ENCODE data around the gene METTL16. TPM values are rescaled to one million over a fixed set of nuclear protein-coding genes. Genes with fewer than 3 reads are reported as not detected.

METTL16 gene
- total RNA-seq, 1 experiment from 2014 or later, result 54.1 TPM

DNA sequence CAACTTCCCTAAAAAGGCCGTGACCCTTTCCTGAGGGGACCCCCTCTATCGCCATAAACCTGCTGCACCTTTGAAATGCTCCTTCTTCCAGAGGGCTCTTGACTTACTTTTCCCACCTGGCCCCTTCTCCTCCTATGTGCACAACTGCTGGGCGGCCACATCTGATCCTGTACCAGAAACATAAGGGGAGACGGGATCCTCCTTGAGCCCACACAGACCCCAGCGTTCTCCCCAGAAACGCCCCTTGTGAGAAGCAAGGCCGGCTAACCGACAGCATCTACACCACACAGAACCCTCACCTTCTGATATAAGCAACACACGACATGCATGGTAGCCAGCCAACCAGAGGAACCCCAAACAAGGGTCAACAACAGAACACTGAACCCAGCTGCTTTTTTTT, 96.6 kb downstream of the METTL16 start (continued):
- TF ChIP-seq, protein P1, sequence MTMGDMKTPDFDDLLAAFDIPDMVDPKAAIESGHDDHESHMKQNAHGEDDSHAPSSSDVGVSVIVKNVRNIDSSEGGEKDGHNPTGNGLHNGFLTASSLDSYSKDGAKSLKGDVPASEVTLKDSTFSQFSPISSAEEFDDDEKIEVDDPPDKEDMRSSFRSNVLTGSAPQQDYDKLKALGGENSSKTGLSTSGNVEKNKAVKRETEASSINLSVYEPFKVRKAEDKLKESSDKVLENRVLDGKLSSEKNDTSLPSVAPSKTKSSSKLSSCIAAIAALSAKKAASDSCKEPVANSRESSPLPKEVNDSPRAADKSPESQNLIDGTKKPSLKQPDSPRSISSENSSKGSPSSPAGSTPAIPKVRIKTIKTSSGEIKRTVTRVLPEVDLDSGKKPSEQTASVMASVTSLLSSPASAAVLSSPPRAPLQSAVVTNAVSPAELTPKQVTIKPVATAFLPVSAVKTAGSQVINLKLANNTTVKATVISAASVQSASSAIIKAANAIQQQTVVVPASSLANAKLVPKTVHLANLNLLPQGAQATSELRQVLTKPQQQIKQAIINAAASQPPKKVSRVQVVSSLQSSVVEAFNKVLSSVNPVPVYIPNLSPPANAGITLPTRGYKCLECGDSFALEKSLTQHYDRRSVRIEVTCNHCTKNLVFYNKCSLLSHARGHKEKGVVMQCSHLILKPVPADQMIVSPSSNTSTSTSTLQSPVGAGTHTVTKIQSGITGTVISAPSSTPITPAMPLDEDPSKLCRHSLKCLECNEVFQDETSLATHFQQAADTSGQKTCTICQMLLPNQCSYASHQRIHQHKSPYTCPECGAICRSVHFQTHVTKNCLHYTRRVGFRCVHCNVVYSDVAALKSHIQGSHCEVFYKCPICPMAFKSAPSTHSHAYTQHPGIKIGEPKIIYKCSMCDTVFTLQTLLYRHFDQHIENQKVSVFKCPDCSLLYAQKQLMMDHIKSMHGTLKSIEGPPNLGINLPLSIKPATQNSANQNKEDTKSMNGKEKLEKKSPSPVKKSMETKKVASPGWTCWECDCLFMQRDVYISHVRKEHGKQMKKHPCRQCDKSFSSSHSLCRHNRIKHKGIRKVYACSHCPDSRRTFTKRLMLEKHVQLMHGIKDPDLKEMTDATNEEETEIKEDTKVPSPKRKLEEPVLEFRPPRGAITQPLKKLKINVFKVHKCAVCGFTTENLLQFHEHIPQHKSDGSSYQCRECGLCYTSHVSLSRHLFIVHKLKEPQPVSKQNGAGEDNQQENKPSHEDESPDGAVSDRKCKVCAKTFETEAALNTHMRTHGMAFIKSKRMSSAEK (CRISPR knock-in tag; IDR thresholded peaks at IDR 0.05; ENCODE audit: borderline replicate concordance), result no peak
- TF ChIP-seq IRF2 (CRISPR knock-in tag; IDR thresholded peaks at IDR 0.05; ENCODE audit: borderline replicate concordance, low read depth) (no peak), FOXJ3 (CRISPR knock-in tag; IDR thresholded peaks at IDR 0.05; ENCODE audit: borderline replicate concordance) (no peak), MXD4 (CRISPR knock-in tag; IDR thresholded peaks at IDR 0.05; ENCODE audit: borderline replicate concordance) (no peak), CREB1 (CRISPR knock-in tag; IDR thresholded peaks at IDR 0.05) (no peak), ZBTB21 (CRISPR knock-in tag; IDR thresholded peaks at IDR 0.05; ENCODE audit: borderline replicate concordance) (no peak), RORB (CRISPR knock-in tag; IDR thresholded peaks at IDR 0.05) (no peak), ZNF671 (CRISPR knock-in tag; IDR thresholded peaks at IDR 0.05) (no peak), EMX1 (CRISPR knock-in tag; IDR thresholded peaks at IDR 0.05) (no peak), ZNF423 (CRISPR knock-in tag; IDR thresholded peaks at IDR 0.05) (no peak)
- TF ChIP-seq, protein P2, sequence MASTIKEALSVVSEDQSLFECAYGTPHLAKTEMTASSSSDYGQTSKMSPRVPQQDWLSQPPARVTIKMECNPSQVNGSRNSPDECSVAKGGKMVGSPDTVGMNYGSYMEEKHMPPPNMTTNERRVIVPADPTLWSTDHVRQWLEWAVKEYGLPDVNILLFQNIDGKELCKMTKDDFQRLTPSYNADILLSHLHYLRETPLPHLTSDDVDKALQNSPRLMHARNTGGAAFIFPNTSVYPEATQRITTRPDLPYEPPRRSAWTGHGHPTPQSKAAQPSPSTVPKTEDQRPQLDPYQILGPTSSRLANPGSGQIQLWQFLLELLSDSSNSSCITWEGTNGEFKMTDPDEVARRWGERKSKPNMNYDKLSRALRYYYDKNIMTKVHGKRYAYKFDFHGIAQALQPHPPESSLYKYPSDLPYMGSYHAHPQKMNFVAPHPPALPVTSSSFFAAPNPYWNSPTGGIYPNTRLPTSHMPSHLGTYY (CRISPR knock-in tag; IDR thresholded peaks at IDR 0.05), result no peak

DNA sequence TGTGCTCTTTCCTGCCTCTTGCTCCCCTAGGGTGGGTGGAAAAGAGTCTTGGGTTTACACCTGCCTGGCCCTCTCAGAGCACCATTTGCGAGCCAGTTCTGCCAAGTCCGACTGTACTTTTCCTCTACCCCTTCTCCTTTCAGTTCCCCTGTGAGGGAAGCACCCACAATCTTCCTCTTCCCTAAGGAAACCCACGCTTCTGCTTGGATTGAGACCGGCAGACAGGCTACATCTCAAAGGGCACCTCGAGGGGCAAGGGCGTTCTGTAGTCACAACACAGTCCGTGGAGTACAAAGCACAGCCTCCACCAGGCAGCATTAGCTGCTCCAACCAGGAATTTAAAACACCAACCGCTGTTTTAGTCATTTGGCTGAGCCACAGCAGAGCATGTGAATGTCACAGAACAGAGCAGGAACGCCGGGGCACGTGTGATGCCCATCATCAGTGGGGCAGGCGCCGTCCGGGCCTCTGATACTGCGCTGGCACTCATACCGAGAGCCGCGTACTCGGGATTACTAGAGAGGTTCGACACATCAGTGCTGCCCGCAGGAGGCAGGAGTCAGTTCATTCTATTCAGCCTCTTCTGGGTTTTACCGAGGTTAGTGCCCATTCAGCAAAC, 97.1 kb downstream of the METTL16 start:
- Mint-ChIP-seq H3K9me3 (no peaks in the 10 kb centered on the region), H3K27me3 (ENCODE audit: low read depth) (no peaks in the 10 kb centered on the region), H3K36me3 (peaks cover 28% of the 10 kb centered on the region), H3K4me3 (no peak overlapping the region), H3K27ac (no peak overlapping the region), H3K4me1 (peaks cover 5% of the 10 kb centered on the region)
- ChIA-PET CTCF (interaction anchor here (0.6 to 4.6 kb wide), 6 partner anchors 22 to 1218 kb away, joined by 3 to 268 read pairs (median 25); no protein-coding TSS in a partner anchor), POLR2A (interaction anchor here (0.6 kb wide), 3 partner anchors 40 to 1013 kb away, joined by 3 to 7 read pairs (median 5); no protein-coding TSS in a partner anchor)
- no peak for DNase-seq (ENCODE audit: low spot score)
- no peak for ATAC-seq
- TF ChIP-seq TEAD4 (CRISPR knock-in tag; IDR thresholded peaks at IDR 0.05) (no peak), IRF2 (CRISPR knock-in tag; IDR thresholded peaks at IDR 0.05; ENCODE audit: borderline replicate concordance, low read depth) (no peak), TP53 (CRISPR knock-in tag; IDR thresholded peaks at IDR 0.05) (no peak), FOXK1 (CRISPR knock-in tag; IDR thresholded peaks at IDR 0.05) (no peak), TEAD1 (CRISPR knock-in tag; IDR thresholded peaks at IDR 0.05) (no peak), ATF1 (CRISPR knock-in tag; IDR thresholded peaks at IDR 0.05) (no peak), CREM (CRISPR knock-in tag; IDR thresholded peaks at IDR 0.05) (no peak), JAZF1 (CRISPR knock-in tag; IDR thresholded peaks at IDR 0.05) (no peak), FOXJ3 (CRISPR knock-in tag; IDR thresholded peaks at IDR 0.05; ENCODE audit: borderline replicate concordance) (no peak), ESRRA (CRISPR knock-in tag; IDR thresholded peaks at IDR 0.05; ENCODE audit: borderline replicate concordance) (no peak)
- TF ChIP-seq, protein P3, sequence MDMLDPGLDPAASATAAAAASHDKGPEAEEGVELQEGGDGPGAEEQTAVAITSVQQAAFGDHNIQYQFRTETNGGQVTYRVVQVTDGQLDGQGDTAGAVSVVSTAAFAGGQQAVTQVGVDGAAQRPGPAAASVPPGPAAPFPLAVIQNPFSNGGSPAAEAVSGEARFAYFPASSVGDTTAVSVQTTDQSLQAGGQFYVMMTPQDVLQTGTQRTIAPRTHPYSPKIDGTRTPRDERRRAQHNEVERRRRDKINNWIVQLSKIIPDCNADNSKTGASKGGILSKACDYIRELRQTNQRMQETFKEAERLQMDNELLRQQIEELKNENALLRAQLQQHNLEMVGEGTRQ (CRISPR knock-in tag; IDR thresholded peaks at IDR 0.05), result no peak
- TF ChIP-seq, protein P4, sequence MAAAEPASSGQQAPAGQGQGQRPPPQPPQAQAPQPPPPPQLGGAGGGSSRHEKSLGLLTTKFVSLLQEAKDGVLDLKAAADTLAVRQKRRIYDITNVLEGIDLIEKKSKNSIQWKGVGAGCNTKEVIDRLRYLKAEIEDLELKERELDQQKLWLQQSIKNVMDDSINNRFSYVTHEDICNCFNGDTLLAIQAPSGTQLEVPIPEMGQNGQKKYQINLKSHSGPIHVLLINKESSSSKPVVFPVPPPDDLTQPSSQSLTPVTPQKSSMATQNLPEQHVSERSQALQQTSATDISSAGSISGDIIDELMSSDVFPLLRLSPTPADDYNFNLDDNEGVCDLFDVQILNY (CRISPR knock-in tag; IDR thresholded peaks at IDR 0.05), result no peak
- TF ChIP-seq, protein P5, sequence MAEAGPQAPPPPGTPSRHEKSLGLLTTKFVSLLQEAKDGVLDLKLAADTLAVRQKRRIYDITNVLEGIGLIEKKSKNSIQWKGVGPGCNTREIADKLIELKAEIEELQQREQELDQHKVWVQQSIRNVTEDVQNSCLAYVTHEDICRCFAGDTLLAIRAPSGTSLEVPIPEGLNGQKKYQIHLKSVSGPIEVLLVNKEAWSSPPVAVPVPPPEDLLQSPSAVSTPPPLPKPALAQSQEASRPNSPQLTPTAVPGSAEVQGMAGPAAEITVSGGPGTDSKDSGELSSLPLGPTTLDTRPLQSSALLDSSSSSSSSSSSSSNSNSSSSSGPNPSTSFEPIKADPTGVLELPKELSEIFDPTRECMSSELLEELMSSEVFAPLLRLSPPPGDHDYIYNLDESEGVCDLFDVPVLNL (CRISPR knock-in tag; IDR thresholded peaks at IDR 0.05; ENCODE audit: borderline replicate concordance, low read depth), result no peak
- TF ChIP-seq, protein P6, sequence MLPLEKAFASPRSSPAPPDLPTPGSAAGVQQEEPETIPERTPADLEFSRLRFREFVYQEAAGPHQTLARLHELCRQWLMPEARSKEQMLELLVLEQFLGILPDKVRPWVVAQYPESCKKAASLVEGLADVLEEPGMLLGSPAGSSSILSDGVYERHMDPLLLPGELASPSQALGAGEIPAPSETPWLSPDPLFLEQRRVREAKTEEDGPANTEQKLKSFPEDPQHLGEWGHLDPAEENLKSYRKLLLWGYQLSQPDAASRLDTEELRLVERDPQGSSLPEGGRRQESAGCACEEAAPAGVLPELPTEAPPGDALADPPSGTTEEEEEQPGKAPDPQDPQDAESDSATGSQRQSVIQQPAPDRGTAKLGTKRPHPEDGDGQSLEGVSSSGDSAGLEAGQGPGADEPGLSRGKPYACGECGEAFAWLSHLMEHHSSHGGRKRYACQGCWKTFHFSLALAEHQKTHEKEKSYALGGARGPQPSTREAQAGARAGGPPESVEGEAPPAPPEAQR (CRISPR knock-in tag; IDR thresholded peaks at IDR 0.05), result no peak
- TF ChIP-seq, protein P7, sequence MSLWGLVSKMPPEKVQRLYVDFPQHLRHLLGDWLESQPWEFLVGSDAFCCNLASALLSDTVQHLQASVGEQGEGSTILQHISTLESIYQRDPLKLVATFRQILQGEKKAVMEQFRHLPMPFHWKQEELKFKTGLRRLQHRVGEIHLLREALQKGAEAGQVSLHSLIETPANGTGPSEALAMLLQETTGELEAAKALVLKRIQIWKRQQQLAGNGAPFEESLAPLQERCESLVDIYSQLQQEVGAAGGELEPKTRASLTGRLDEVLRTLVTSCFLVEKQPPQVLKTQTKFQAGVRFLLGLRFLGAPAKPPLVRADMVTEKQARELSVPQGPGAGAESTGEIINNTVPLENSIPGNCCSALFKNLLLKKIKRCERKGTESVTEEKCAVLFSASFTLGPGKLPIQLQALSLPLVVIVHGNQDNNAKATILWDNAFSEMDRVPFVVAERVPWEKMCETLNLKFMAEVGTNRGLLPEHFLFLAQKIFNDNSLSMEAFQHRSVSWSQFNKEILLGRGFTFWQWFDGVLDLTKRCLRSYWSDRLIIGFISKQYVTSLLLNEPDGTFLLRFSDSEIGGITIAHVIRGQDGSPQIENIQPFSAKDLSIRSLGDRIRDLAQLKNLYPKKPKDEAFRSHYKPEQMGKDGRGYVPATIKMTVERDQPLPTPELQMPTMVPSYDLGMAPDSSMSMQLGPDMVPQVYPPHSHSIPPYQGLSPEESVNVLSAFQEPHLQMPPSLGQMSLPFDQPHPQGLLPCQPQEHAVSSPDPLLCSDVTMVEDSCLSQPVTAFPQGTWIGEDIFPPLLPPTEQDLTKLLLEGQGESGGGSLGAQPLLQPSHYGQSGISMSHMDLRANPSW (CRISPR knock-in tag; conservative IDR thresholded peaks at IDR 0.05; ENCODE audit: low read depth), result no peak
